Stimulated activated CD8-positive, alpha-beta memory T cell treated with anti-CD3 and anti-CD28 coated beads, Interleukin-15, amount 100 ng/mL, for 48 hours (primary cell): ENCODE results near the gene TMA7B.

Source experiments
- DNase-seq, 2 donors: peaks; one replicate each; pipeline ENCODE4 v3.0.0-alpha.2; 2020; ENCODE audit warnings: low read depth in 2 of 2

The TMA7B gene

GRCh38 chr22:39952347-39952746, 7.8 kb upstream of the TMA7B start:
- no peak for DNase-seq

GRCh38 chr22:39953101-39953500, 7.1 kb upstream of the TMA7B start:
- DNase-seq: no peak

- DNase-seq: no peak
These were observed 5.6 kb upstream of the TMA7B start for GRCh38 chr22:39954584-39955055.

- DNase-seq: no peak
These were observed 4.5 kb upstream of the TMA7B start for GRCh38 chr22:39955675-39956074.

- DNase-seq: no peak
These were observed 3.1 kb upstream of the TMA7B start for GRCh38 chr22:39956932-39957664.

- no peak for DNase-seq
These were observed 2.0 kb upstream of the TMA7B start for GRCh38 chr22:39958009-39958711.

- DNase-seq: no peak
These were observed 1.1 kb upstream of the TMA7B start for GRCh38 chr22:39958949-39959639.

- peak; percentile 73 to 75 for DNase-seq
These were observed 872 bp downstream of the TMA7B start for GRCh38 chr22:39960791-39961746.

GRCh38 chr22:39962071-39962470, 1.9 kb downstream of the TMA7B start:
- DNase-seq: no peak

GRCh38 chr22:39965748-39966147, 5.6 kb downstream of the TMA7B start:
- no peak for DNase-seq

GRCh38 chr22:39966470-39966869, 6.3 kb downstream of the TMA7B start:
- DNase-seq: no peak

GRCh38 chr22:39967103-39967829, 7.1 kb downstream of the TMA7B start:
- DNase-seq: no peak

GRCh38 chr22:39967996-39968972, 8.1 kb downstream of the TMA7B start:
- DNase-seq: no peak

GRCh38 chr22:39970742-39971141, 10.5 kb downstream of the TMA7B start:
- DNase-seq: no peak

GRCh38 chr22:39972641-39973040, 12.4 kb downstream of the TMA7B start:
- no peak for DNase-seq

GRCh38 chr22:39973656-39974055, 13.5 kb downstream of the TMA7B start:
- no peak for DNase-seq

- no peak for DNase-seq
These were observed 13.9 kb downstream of the TMA7B start for GRCh38 chr22:39974065-39974464.

GRCh38 chr22:39979048-39979447, 18.9 kb downstream of the TMA7B start:
- no peak for DNase-seq

- DNase-seq: no peak
These were observed 19.3 kb downstream of the TMA7B start for GRCh38 chr22:39979458-39979857.

- no peak for DNase-seq
These were observed 20.4 kb downstream of the TMA7B start for GRCh38 chr22:39980596-39980995.
